ENCODE results near the gene TPRN. TPM values are rescaled to one million over a fixed set of nuclear protein-coding genes. Genes with fewer than 3 reads are reported as not detected.

The TPRN gene
- polyA plus RNA-seq, 1 donor from 2014 or later, result 8.1 TPM

- Histone ChIP-seq H2AFZ (ENCODE audit: low read depth, low read length) (no peak overlapping the region), H3K36me3 (ENCODE audit: insufficient read depth, low read length) (no peaks in the 10 kb centered on the region), H3K27me3 (ENCODE audit: insufficient read depth, low read depth, low read length) (peaks cover 53% of the 10 kb centered on the region), H3K9ac (ENCODE audit: low read length) (peak overlapping the region; percentile 82), H3K9me2 (ENCODE audit: insufficient read depth, low read length) (no peaks in the 10 kb centered on the region), H3K9me3 (ENCODE audit: low read length) (no peaks in the 10 kb centered on the region), H3K4me3 (ENCODE audit: low read length) (peak overlapping the region; percentile 78), H3F3A (ENCODE audit: insufficient read depth, low read length, poor library complexity, severe bottlenecking) (no peaks in the 10 kb centered on the region), H3K27ac (ENCODE audit: low read length) (no peak overlapping the region), H4K20me1 (ENCODE audit: insufficient read depth) (no peaks in the 10 kb centered on the region), H3K79me2 (replicated peaks; ENCODE audit: insufficient read depth, low read length) (no peaks in the 10 kb centered on the region), H3K4me2 (ENCODE audit: low read length) (no peak overlapping the region)
- TF ChIP-seq CTCF (IDR thresholded peaks at IDR 0.05; ENCODE audit: poor library complexity, severe bottlenecking) (no peak), SMC3 (conservative IDR thresholded peaks at IDR 0.05; ENCODE audit: poor library complexity) (no peak), EP300 (conservative IDR thresholded peaks at IDR 0.05; ENCODE audit: poor library complexity, severe bottlenecking) (no peak)
Measured at GRCh38 chr9:137167747-137168572, 32.6 kb downstream of the TPRN start.

- Histone ChIP-seq H3F3A (ENCODE audit: insufficient read depth, low read length, poor library complexity, severe bottlenecking) (no peaks in the 10 kb centered on the region), H3K9me2 (ENCODE audit: insufficient read depth, low read length) (no peaks in the 10 kb centered on the region), H2AFZ (ENCODE audit: low read depth, low read length) (no peak overlapping the region), H3K36me3 (ENCODE audit: insufficient read depth, low read length) (no peaks in the 10 kb centered on the region), H4K20me1 (ENCODE audit: insufficient read depth) (no peaks in the 10 kb centered on the region), H3K27me3 (ENCODE audit: insufficient read depth, low read depth, low read length) (peaks cover 59% of the 10 kb centered on the region), H3K4me3 (ENCODE audit: low read length) (peak overlapping the region; percentile 78), H3K27ac (ENCODE audit: low read length) (no peak overlapping the region), H3K4me2 (ENCODE audit: low read length) (no peak overlapping the region), H3K9me3 (ENCODE audit: low read length) (no peaks in the 10 kb centered on the region), H3K9ac (ENCODE audit: low read length) (no peak overlapping the region), H3K79me2 (replicated peaks; ENCODE audit: insufficient read depth, low read length) (no peaks in the 10 kb centered on the region)
- no peak for TF ChIP-seq EZH2 (IDR thresholded peaks at IDR 0.05; ENCODE audit: borderline replicate concordance, insufficient read depth, low read length, poor library complexity, severe bottlenecking)
Measured at GRCh38 chr9:137167277-137167746, 33.2 kb downstream of the TPRN start.

- H3K9me2 ChIP-seq (ENCODE audit: insufficient read depth, low read length), result no peaks in the 10 kb centered on the region
- H3F3A ChIP-seq (ENCODE audit: insufficient read depth, low read length, poor library complexity, severe bottlenecking), result no peaks in the 10 kb centered on the region
- H4K20me1 ChIP-seq (ENCODE audit: insufficient read depth), result no peaks in the 10 kb centered on the region
- no peak overlapping the region for H3K9ac ChIP-seq (ENCODE audit: low read length)
- no peak overlapping the region for H3K27ac ChIP-seq (ENCODE audit: low read length)
- no peak overlapping the region for H2AFZ ChIP-seq (ENCODE audit: low read depth, low read length)
- TF ChIP-seq SMC3 (conservative IDR thresholded peaks at IDR 0.05; ENCODE audit: poor library complexity) (no peak), CTCF (IDR thresholded peaks at IDR 0.05; ENCODE audit: poor library complexity, severe bottlenecking) (no peak), EZH2 (IDR thresholded peaks at IDR 0.05; ENCODE audit: borderline replicate concordance, insufficient read depth, low read length, poor library complexity, severe bottlenecking) (no peak), POLR2AphosphoS5 (IDR thresholded peaks at IDR 0.05) (no peak), REST (IDR thresholded peaks at IDR 0.05; ENCODE audit: borderline replicate concordance) (no peak)
- H3K27me3 ChIP-seq (ENCODE audit: insufficient read depth, low read depth, low read length), result peaks cover 67% of the 10 kb centered on the region
- H3K79me2 ChIP-seq (replicated peaks; ENCODE audit: insufficient read depth, low read length), result no peaks in the 10 kb centered on the region
- no peaks in the 10 kb centered on the region for H3K9me3 ChIP-seq (ENCODE audit: low read length)
- H3K36me3 ChIP-seq (ENCODE audit: insufficient read depth, low read length), result no peaks in the 10 kb centered on the region
- H3K4me3 ChIP-seq (ENCODE audit: low read length), result no peak overlapping the region
- H3K4me2 ChIP-seq (ENCODE audit: low read length), result no peak overlapping the region
Measured at GRCh38 chr9:137166380-137167229, 33.9 kb downstream of the TPRN start.
